Measurements from ENCODE around the gene SH2B2. TPM values are rescaled to one million over a fixed set of nuclear protein-coding genes. Genes with fewer than 3 reads are reported as not detected.
A peak's percentile ranks its signal among the peaks of the same experiment; 100 is the strongest.

Gene SH2B2
- total and polyA plus RNA-seq, 4 donors = 0.65 to 1.4 (median 1.0) TPM; not detected in 1

DNA sequence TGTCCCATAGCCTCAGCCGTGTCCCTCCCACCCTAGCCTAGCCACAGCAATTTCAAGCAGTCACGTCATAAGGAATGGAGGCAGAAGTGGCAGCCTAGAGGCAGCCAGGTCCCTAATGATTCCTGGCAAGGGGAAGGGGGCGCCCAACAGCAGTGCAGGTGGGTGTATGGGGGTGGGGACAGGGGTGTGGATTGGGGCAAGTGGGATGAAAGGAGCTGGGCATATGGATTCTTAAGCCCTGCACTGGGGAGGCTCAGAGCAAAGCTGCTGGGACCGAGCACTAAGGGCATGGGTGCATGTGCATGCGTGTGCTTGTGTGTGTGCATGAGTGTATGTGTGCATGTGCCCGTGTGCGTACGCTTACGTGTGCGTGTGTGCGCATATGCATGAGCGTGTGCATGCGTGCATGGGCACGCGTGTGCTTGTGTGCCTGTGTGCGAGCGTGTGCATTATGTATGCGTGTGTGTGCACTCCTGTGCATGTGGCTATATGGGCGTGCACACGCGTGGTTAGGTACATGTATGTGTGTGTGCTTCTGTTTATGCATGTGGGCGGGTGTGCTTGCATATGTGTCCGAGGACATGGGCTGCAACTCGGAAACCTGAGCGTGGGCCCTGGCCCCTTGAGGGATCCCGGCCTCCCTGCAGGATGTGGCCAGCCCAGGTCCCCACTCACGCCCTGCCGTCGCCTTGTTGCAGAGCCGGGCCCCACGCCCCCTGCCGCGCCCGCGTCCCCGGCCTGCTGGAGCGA is 34.1 kb downstream of the SH2B2 start (continued):
- no peak for TF ChIP-seq FOXA1 (IDR thresholded peaks at IDR 0.05)
- TF ChIP-seq EGR1 (IDR thresholded peaks at IDR 0.05; ENCODE audit: low read depth in 2 of 2) = no peak
- no peak for TF ChIP-seq GABPA (IDR thresholded peaks at IDR 0.05 in 1 of 2, conservative IDR thresholded peaks at IDR 0.05 in 1 of 2)

DNA sequence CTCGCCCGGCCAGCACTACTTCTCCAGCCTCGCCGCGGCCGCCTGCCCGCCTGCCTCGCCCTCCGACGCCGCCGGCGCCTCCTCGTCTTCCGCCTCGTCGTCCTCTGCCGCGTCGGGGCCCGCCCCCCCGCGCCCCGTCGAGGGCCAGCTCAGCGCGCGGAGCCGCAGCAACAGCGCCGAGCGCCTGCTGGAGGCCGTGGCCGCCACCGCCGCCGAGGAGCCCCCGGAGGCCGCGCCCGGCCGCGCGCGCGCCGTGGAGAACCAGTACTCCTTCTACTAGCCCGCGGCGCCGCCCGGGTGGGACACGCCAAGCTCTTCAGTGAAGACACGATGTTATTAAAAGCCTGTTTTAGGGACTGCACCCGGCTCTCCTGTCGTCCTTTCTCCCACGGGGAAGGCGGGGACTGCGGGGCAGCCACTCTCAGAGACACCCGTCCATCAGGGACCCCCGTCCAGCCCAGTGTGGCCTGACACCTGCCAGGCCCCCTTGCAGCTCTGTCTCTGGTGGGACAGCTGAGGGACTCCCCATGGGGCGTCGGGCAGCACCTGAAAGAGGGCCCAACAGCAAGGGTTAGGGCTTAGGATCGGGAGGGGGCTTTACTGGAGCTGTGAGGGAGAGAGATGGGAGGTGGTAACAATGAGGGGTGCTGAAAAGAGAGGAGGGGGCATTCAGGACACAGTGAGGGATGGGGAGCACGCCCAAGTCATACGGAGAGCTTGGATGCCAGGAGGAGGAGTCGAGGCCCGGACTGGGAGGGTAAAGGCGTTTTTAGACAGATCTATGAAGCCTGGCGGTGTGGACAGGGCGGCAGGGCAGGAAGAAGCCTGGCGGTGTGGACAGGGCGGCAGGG is 34.9 kb downstream of the SH2B2 start:
- TF ChIP-seq RAD21 (IDR thresholded peaks at IDR 0.05) (no peak), FOXA1 (IDR thresholded peaks at IDR 0.05) (no peak)
- TF ChIP-seq, protein P1, sequence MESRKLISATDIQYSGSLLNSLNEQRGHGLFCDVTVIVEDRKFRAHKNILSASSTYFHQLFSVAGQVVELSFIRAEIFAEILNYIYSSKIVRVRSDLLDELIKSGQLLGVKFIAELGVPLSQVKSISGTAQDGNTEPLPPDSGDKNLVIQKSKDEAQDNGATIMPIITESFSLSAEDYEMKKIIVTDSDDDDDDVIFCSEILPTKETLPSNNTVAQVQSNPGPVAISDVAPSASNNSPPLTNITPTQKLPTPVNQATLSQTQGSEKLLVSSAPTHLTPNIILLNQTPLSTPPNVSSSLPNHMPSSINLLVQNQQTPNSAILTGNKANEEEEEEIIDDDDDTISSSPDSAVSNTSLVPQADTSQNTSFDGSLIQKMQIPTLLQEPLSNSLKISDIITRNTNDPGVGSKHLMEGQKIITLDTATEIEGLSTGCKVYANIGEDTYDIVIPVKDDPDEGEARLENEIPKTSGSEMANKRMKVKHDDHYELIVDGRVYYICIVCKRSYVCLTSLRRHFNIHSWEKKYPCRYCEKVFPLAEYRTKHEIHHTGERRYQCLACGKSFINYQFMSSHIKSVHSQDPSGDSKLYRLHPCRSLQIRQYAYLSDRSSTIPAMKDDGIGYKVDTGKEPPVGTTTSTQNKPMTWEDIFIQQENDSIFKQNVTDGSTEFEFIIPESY (IDR thresholded peaks at IDR 0.05) = no peak
- Histone ChIP-seq H3K9ac (ENCODE audit: low read depth in 1 of 2, low read length in 2 of 2) (no peak overlapping the region), H3K9me3 (ENCODE audit: control insufficient read depth in 4 of 4, low read length in 3 of 4) (no peaks in the 10 kb centered on the region), H3K4me3 (ENCODE audit: low read depth in 1 of 3, low read length in 3 of 3) (peak overlapping the region in 1 of 3 donors; percentile 6), H3K36me3 (ENCODE audit: control insufficient read depth in 4 of 4, insufficient read depth in 3 of 4, low read depth in 1 of 4, low read length in 3 of 4) (no peaks in the 10 kb centered on the region), H3K4me1 (ENCODE audit: control insufficient read depth in 4 of 4, insufficient read depth in 4 of 4, low read length in 3 of 4) (no peaks in the 10 kb centered on the region), H3K27me3 (ENCODE audit: control insufficient read depth in 4 of 4, insufficient read depth in 4 of 4, low read length in 3 of 4) (no peaks in the 10 kb centered on the region), H3K27ac (ENCODE audit: low read depth in 1 of 2, low read length in 2 of 2) (no peak overlapping the region)
- WGBS = 24% methylated on average over 73 of the region's 73 CpGs
- DNase-seq (ENCODE audit: low spot score) = no peak

DNA sequence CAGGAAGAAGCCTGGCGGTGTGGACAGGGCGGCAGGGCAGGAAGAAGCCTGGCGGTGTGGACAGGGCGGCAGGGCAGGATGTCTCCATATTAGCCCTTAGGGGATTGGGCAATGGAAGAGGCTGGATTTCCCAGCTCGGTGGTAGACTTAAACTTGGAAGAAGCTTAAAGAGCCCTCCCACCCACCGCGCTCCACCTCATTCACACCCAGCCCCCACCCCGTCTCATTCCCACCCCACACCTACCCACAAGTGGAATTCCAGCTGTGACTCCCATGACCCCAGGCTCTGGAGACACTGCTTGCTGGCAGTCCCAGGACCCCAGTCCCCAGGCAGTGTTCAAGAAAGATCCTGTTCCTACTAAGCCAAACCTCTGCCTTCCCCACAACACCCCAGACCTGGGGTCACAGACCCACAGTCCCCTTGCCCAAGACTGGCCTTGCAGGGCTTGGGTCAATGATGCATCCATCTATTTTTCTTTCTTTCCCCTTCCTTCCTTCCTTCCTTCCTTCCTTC is 35.6 kb downstream of the SH2B2 start:
- no peak for DNase-seq (ENCODE audit: low spot score)
- Histone ChIP-seq H3K27ac (ENCODE audit: low read depth in 1 of 2, low read length in 2 of 2) (no peak overlapping the region), H3K4me1 (ENCODE audit: control insufficient read depth in 4 of 4, insufficient read depth in 4 of 4, low read length in 3 of 4) (no peaks in the 10 kb centered on the region), H3K9ac (ENCODE audit: low read depth in 1 of 2, low read length in 2 of 2) (no peak overlapping the region), H3K36me3 (ENCODE audit: control insufficient read depth in 4 of 4, insufficient read depth in 3 of 4, low read depth in 1 of 4, low read length in 3 of 4) (no peaks in the 10 kb centered on the region), H3K4me3 (ENCODE audit: low read depth in 1 of 3, low read length in 3 of 3) (no peak overlapping the region), H3K27me3 (ENCODE audit: control insufficient read depth in 4 of 4, insufficient read depth in 4 of 4, low read length in 3 of 4) (no peaks in the 10 kb centered on the region), H3K9me3 (ENCODE audit: control insufficient read depth in 4 of 4, low read length in 3 of 4) (no peaks in the 10 kb centered on the region)
- TF ChIP-seq NR2F2 (IDR thresholded peaks at IDR 0.05) = no peak
- no peak for TF ChIP-seq EGR1 (IDR thresholded peaks at IDR 0.05; ENCODE audit: low read depth in 2 of 2)
- TF ChIP-seq TAF1 (conservative IDR thresholded peaks at IDR 0.05) = no peak
- no peak for TF ChIP-seq SP1 (IDR thresholded peaks at IDR 0.05)
- no peak for TF ChIP-seq RAD21 (IDR thresholded peaks at IDR 0.05)
- TF ChIP-seq, protein P2, sequence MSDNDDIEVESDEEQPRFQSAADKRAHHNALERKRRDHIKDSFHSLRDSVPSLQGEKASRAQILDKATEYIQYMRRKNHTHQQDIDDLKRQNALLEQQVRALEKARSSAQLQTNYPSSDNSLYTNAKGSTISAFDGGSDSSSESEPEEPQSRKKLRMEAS (IDR thresholded peaks at IDR 0.05) = no peak
- TF ChIP-seq YY1 (IDR thresholded peaks at IDR 0.05) = no peak
- TF ChIP-seq, protein P1 (IDR thresholded peaks at IDR 0.05) = no peak
- TF ChIP-seq, protein P3, sequence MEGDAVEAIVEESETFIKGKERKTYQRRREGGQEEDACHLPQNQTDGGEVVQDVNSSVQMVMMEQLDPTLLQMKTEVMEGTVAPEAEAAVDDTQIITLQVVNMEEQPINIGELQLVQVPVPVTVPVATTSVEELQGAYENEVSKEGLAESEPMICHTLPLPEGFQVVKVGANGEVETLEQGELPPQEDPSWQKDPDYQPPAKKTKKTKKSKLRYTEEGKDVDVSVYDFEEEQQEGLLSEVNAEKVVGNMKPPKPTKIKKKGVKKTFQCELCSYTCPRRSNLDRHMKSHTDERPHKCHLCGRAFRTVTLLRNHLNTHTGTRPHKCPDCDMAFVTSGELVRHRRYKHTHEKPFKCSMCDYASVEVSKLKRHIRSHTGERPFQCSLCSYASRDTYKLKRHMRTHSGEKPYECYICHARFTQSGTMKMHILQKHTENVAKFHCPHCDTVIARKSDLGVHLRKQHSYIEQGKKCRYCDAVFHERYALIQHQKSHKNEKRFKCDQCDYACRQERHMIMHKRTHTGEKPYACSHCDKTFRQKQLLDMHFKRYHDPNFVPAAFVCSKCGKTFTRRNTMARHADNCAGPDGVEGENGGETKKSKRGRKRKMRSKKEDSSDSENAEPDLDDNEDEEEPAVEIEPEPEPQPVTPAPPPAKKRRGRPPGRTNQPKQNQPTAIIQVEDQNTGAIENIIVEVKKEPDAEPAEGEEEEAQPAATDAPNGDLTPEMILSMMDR (IDR thresholded peaks at IDR 0.05; ENCODE audit: low read depth, low read length, missing input control) = no peak
- TF ChIP-seq GABPA (IDR thresholded peaks at IDR 0.05 in 1 of 2, conservative IDR thresholded peaks at IDR 0.05 in 1 of 2) = no peak
- TF ChIP-seq, protein P4, sequence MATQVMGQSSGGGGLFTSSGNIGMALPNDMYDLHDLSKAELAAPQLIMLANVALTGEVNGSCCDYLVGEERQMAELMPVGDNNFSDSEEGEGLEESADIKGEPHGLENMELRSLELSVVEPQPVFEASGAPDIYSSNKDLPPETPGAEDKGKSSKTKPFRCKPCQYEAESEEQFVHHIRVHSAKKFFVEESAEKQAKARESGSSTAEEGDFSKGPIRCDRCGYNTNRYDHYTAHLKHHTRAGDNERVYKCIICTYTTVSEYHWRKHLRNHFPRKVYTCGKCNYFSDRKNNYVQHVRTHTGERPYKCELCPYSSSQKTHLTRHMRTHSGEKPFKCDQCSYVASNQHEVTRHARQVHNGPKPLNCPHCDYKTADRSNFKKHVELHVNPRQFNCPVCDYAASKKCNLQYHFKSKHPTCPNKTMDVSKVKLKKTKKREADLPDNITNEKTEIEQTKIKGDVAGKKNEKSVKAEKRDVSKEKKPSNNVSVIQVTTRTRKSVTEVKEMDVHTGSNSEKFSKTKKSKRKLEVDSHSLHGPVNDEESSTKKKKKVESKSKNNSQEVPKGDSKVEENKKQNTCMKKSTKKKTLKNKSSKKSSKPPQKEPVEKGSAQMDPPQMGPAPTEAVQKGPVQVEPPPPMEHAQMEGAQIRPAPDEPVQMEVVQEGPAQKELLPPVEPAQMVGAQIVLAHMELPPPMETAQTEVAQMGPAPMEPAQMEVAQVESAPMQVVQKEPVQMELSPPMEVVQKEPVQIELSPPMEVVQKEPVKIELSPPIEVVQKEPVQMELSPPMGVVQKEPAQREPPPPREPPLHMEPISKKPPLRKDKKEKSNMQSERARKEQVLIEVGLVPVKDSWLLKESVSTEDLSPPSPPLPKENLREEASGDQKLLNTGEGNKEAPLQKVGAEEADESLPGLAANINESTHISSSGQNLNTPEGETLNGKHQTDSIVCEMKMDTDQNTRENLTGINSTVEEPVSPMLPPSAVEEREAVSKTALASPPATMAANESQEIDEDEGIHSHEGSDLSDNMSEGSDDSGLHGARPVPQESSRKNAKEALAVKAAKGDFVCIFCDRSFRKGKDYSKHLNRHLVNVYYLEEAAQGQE (IDR thresholded peaks at IDR 0.05) = no peak
- no peak for TF ChIP-seq HNF4G (IDR thresholded peaks at IDR 0.05)
- no peak for TF ChIP-seq FOXA2 (IDR thresholded peaks at IDR 0.05)
- TF ChIP-seq JUND (IDR thresholded peaks at IDR 0.05) = no peak
- WGBS = 67% methylated on average over 8 of the region's 8 CpGs
